ENCODE results near the gene TP63. TPM values are rescaled to one million over a fixed set of nuclear protein-coding genes. Genes with fewer than 3 reads are reported as not detected.

Gene TP63
- total RNA-seq, 1 donor from 2014 or later = 0.41 TPM

GRCh38 chr3:189901481-189901880, 270.3 kb downstream of the TP63 start:
- DNase-seq (ENCODE audit: low spot score in 2 of 2) (no peak), FAIRE-seq (no peak)

GRCh38 chr3:189902230-189903186, 271.3 kb downstream of the TP63 start:
- DNase-seq (ENCODE audit: low spot score in 2 of 2) = no peak

GRCh38 chr3:189903562-189904250, 272.5 kb downstream of the TP63 start:
- FAIRE-seq (no peak), DNase-seq (ENCODE audit: low spot score in 2 of 2) (no peak)

More at GRCh38 chr3:189902230-189903186, 271.3 kb downstream of the TP63 start:
- no peak for FAIRE-seq

DNA sequence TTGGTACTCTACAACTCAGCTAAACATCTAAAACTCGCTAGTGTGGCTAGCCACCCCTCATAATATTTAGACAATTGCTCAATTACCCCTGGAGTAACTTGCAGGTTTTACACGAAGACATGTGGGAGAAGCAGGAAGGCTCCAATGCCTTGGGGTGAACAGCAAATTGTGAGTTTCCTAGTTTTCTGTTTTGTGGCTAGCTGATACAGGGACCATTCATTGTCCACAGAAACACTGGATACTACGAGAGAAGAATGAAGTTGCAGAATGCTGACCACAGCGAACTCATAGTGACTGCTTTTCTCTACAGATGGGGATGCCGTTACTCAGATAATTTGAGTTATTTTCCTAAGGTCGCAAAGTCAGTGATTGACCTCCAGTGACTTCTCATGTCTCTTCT, 276.6 kb downstream of the TP63 start:
- no peak for FAIRE-seq
- DNase-seq (ENCODE audit: low spot score in 2 of 2) = no peak

DNA sequence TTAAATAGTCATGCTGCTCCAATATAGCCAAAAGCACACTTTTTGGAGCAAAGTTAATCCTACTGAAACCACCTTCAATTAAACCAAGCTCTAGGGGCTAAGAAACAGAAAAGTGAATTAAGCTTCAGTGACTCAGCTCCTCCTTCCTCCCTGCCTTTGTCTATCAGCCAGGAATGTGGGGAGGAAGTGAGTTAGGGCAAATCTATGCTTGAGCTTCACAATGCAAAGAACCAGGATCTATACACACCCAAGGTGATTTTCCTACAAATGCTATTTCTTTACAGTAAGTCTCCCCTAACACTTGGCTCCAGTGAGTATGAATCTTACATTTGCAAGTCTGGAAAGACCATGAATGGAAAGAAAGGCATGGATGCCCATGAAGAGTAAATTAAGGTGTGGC, 277.5 kb downstream of the TP63 start:
- FAIRE-seq = no peak
- DNase-seq (ENCODE audit: low spot score in 2 of 2) = no peak

DNA sequence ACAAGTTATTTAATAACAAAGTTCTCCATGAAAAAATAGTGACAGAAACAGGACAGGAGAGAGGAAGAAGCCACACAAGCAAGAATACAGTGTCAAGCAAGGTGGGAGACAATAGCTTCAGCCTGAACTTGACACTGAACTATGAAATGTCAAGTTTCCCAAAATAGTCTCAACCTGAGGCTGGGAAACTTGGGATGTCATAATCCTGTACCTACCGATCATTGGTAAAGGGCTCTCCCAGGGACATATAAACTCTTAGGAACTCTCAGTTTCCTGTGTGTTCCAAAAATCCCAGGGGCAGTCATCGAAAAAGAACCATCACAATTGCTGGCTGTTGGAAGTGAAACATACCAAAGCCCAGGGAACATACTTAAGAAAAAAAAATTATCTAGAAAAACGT, 277.9 kb downstream of the TP63 start:
- DNase-seq (ENCODE audit: low spot score in 2 of 2) = no peak
- no peak for FAIRE-seq

DNA sequence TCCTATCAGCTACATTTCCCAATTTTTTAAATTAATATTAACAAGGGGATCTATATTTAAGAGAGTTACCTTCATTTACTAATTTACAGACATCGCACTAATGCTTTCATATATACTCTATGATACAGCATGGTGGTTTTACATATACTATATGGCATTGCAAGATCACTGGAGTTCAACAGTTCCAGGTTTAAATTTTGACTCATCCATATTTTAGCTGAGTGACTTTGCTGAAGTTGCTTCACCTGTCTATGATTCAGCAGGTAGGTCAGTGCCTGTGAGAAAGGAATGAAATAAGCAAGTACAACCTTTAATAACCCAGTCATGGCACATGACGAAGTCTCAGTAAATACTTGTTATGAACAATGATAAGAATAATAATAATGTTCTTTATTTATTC, 278.4 kb downstream of the TP63 start:
- FAIRE-seq (no peak), DNase-seq (ENCODE audit: low spot score in 2 of 2) (no peak)

GRCh38 chr3:189911001-189911400, 279.8 kb downstream of the TP63 start:
- DNase-seq (ENCODE audit: low spot score in 2 of 2) (no peak), FAIRE-seq (no peak)

DNA sequence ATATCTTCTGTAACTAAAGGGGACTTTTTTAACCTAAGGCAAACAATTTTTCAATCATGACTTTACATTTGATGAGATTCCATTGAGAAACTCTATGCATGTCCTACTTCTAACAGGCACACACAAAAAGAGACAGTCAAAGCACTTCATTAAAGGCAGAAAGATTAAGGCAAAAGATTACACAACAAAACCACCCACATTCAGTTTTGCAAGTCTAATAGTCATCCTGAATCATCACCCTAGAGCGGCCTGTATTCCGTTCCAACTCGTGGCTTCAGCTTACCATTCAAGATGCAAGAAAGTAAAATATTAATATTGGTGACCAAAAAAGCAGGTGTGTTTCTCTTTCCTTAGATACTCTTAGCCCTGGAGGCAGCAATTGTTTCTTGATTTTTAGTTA, 283.6 kb downstream of the TP63 start:
- DNase-seq (ENCODE audit: low spot score in 2 of 2) = no peak
- FAIRE-seq = no peak

DNA sequence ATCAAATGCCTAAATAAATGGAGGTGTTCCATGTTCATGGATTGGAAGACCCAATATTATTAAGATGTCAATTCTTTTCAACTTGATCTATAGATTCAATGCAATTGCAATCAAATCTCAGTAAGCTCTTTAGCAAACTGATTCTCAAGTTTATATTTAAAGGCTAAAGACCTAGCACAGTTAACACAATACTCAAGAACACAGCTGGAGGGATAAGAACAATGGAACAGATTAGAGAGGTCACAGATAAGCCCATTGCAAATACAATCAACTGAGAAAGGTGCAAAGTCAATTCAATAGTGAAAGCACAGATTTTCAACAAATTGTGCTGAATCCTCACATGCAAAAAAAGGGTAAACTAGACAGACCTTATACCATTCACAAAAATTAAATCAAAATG, 290.6 kb downstream of the TP63 start:
- no peak for DNase-seq (ENCODE audit: low spot score in 2 of 2)
- FAIRE-seq = no peak

DNA sequence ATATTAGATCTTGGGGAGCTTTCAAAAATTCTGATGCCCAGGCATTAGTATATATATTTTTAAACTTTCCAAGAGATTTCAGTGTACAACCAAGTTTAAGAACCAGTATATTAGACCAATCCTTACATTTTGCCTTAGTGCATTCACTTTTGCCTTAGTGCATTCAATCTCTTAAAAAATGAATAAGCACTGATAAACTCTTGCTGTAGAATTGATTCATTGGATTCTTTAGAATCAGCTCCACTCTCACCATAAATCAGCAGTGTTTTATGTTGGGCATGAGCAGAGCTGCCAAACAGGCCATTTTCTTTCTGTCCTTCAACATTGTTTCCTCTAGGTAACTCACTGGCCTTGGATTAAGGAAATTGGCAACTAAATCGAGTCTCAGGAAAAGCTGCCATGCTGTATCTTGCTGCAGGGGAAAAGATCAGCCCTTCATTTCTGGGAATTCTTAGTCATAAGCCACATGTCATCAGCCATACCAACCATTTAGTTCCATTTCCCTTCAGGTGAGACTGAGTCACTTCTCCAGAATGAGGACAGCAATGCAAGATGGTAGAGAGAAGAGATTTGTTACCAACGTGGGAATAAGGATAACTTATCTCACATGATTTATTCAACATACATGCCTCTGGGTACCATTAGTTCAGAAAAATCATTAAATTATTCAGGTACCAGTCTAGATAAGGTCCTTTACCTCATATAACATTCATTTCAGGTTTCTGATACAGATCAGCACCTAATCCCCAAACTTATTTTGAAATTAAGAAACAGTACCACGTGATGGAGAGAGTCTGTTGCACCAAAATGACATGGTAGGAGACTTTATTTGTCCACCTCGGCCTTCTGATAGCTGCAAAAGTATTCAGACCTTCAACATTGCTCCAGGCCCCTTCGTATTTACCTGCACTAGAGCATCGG, 297.0 kb downstream of the TP63 start:
- DNase-seq (ENCODE audit: low spot score in 2 of 2) (no peak), FAIRE-seq (no peak)

- no peak for FAIRE-seq
Observed at GRCh38 chr3:189936201-189936945, 305.2 kb downstream of the TP63 start.

DNA sequence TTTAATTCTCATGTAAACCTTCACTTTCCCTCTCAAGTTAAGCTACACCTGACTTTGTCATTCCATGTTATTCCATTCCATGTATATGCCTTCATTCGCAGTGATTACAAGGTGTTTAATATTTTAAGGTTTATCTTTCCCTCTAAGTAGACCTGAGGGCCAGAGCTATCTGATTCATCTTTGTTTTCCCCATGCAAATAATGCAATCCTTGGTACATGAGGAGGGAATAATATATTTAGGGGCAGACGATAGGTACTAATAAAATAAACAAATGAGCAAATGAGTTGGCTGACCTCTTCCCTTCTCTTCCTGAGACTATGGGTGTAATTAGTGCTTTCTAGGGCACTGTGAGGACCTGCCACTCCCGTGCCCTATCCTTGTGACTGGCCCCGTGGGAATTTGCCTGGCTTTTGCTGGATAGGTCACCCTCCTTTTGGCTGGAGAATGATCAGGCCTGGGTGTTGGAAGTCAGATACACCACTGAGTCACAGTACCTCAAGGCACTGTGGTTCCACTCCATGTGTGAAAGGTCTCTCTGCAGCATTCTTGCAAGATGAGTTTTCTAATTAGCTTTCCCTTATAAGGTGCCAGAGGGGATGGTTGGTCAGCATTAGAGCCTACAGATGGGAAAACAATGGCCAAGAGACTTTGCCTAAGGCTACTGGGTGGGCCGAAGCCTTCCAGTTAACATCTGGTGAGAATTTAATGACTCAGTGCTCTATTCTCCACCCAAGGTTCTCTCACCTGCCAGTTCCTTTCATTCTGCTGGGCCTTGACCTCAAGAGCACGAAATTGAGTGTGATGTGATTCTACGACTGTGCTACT, 306.3 kb downstream of the TP63 start:
- no peak for FAIRE-seq
- DNase-seq (ENCODE audit: low spot score in 2 of 2) = no peak

More at GRCh38 chr3:189936201-189936945, 305.2 kb downstream of the TP63 start:
- no peak for DNase-seq (ENCODE audit: low spot score in 2 of 2)

DNA sequence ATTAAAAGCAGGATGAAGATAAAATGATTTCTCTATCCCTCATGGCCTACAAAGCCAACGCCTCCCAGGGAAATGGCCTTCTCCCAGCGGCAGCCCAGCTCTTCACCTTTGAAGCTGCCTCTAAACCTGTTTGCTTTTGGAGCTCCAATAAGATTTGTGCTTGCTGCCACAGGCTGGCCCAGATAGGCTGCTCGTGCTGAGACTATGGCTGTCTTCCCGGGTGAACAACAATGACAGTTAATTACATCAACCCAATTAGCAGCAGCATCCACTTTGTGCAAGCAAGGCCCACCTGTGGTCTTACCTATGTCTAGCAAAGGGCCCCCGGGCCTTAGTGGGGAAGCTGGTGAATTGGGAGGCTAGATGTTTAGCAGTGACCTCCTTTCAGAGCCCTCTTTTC, 309.9 kb downstream of the TP63 start:
- no peak for FAIRE-seq
- DNase-seq (ENCODE audit: low spot score in 2 of 2) = no peak

- no peak for FAIRE-seq
- no peak for DNase-seq (ENCODE audit: low spot score in 2 of 2)
Observed at GRCh38 chr3:189941679-189942078, 310.5 kb downstream of the TP63 start.

- DNase-seq (ENCODE audit: low spot score in 2 of 2) (no peak), FAIRE-seq (no peak)
Observed at GRCh38 chr3:189942948-189943347, 311.8 kb downstream of the TP63 start.

DNA sequence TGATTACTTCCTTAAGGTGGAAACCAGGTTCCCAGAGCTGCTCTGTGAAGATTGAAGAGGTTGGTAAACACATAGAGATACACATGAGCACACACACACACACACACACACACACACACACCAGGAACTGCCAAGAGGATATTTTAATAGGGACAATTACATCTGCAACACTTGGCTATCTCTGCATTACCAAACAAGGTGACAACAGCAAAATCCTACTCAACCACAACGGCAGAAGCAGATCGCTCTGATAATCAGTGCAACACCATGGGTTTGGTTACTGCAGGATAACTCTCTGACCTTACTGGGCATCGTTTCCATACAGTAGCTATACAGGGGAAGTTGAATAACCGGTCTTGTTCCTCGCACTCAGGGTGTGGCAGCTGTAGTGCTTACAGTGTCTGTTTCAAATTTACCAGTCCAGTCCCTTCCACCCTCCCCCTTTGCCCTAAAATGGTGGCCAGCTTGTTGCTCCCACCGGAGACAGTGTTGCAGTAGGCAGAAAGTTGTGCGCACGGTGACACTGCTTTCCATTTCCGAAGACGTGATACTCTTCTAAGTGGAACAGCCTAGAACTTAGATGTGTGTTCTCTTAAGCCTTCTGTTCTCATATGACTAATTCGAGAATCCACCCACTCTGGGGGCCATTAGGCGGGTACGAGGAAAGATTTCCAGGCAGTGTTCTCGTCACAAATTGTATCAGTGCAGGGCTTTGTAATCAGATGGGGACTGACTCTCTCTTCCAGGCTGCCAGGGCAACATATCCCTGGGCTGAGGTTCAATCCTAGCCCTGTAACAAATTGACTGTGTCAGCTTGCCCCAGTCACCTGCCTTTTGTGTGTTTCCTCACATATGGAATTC, 313.3 kb downstream of the TP63 start:
- DNase-seq (ENCODE audit: low spot score in 2 of 2) (no peak), FAIRE-seq (no peak)

Data from frontal cortex (tissue), 4 donors.